ENCODE measurements around the gene LPCAT2. TPM values are rescaled to one million over a fixed set of nuclear protein-coding genes. Genes with fewer than 3 reads are reported as not detected.

The LPCAT2 gene
- total RNA-seq, 2 donors from 2014 or later: 3.3 to 9.1 TPM

GRCh38 chr16:55513616-55514015 lies 4.7 kb downstream of the LPCAT2 start:
- WGBS, 2 donors: 80 to 81% methylated on average over 5 of the region's 5 CpGs
- Histone ChIP-seq H3K4me1 (peaks cover 12% of the 10 kb centered on the region), H3K4me3 (no peak overlapping the region), H3K27me3 (no peaks in the 10 kb centered on the region), H3K27ac (no peak overlapping the region), H3K9me3 (no peaks in the 10 kb centered on the region), H3K36me3 (replicated peaks in 1 of 2; ENCODE audit: insufficient read depth in 1 of 2, low read depth in 2 of 2) (no peaks in the 10 kb centered on the region)
- intact Hi-C loops (cut with DNase I): no loop called here
- ATAC-seq: no peak
- no peak for DNase-seq
- TF ChIP-seq, protein P1, sequence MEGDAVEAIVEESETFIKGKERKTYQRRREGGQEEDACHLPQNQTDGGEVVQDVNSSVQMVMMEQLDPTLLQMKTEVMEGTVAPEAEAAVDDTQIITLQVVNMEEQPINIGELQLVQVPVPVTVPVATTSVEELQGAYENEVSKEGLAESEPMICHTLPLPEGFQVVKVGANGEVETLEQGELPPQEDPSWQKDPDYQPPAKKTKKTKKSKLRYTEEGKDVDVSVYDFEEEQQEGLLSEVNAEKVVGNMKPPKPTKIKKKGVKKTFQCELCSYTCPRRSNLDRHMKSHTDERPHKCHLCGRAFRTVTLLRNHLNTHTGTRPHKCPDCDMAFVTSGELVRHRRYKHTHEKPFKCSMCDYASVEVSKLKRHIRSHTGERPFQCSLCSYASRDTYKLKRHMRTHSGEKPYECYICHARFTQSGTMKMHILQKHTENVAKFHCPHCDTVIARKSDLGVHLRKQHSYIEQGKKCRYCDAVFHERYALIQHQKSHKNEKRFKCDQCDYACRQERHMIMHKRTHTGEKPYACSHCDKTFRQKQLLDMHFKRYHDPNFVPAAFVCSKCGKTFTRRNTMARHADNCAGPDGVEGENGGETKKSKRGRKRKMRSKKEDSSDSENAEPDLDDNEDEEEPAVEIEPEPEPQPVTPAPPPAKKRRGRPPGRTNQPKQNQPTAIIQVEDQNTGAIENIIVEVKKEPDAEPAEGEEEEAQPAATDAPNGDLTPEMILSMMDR (IDR thresholded peaks at IDR 0.05): no peak
- no peak for TF ChIP-seq POLR2A (IDR thresholded peaks at IDR 0.05)

GRCh38 chr16:55515111-55515510 lies 6.2 kb downstream of the LPCAT2 start:
- intact Hi-C loops (cut with DNase I): no loop called here
- TF ChIP-seq, protein P1 (IDR thresholded peaks at IDR 0.05): no peak
- no peak for TF ChIP-seq POLR2A (IDR thresholded peaks at IDR 0.05)
- Histone ChIP-seq H3K4me1 (no peaks in the 10 kb centered on the region), H3K4me3 (no peak overlapping the region), H3K27ac (no peak overlapping the region), H3K9me3 (no peaks in the 10 kb centered on the region), H3K27me3 (no peaks in the 10 kb centered on the region), H3K36me3 (replicated peaks in 1 of 2; ENCODE audit: insufficient read depth in 1 of 2, low read depth in 2 of 2) (no peaks in the 10 kb centered on the region)
- WGBS, 2 donors: 100% methylated on average over 1 of the region's 1 CpG
- ATAC-seq (no peak), DNase-seq (no peak)

- no peaks in the 10 kb centered on the region for H3K36me3 ChIP-seq (replicated peaks in 1 of 2; ENCODE audit: insufficient read depth in 1 of 2, low read depth in 2 of 2)
- 26 to 37% methylated on average over 1 of the region's 1 CpG for WGBS, 2 donors
- H3K27ac ChIP-seq: no peak overlapping the region
- H3K4me3 ChIP-seq: no peak overlapping the region
- H3K27me3 ChIP-seq: no peaks in the 10 kb centered on the region
- DNase-seq: no peak
- H3K4me1 ChIP-seq: no peaks in the 10 kb centered on the region
- H3K9me3 ChIP-seq: peaks cover 0 to 6% (median 0%) of the 10 kb centered on the region in 3 donors
- no peak for ATAC-seq
- intact Hi-C loops (cut with DNase I): no loop called here
- TF ChIP-seq, protein P1 (IDR thresholded peaks at IDR 0.05): no peak
- TF ChIP-seq POLR2A (IDR thresholded peaks at IDR 0.05): no peak
These were observed 12.9 kb downstream of the LPCAT2 start for GRCh38 chr16:55521792-55522191.

DNA sequence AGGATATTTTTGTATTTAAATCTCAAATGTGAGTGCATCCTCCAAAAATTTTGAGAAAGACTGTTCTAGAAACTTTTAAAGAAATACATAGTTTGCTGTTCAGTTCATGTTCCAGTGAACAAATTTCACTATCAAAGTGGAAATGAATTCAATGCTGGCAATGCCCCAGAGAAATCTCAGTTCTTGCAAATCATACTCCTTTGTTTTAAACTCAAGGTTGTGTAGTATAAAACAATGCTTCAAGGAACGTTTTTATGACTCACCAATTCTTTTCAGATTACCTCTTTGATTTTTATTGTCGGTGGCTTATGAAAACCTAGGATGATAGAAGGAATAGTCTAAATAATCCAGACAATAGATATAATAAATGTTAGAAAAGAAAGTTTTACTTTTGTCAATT lies 17.6 kb downstream of the LPCAT2 start:
- Histone ChIP-seq H3K27ac (no peak overlapping the region), H3K4me3 (no peak overlapping the region), H3K4me1 (no peaks in the 10 kb centered on the region), H3K9me3 (peaks cover 0 to 5% (median 0%) of the 10 kb centered on the region in 3 donors), H3K36me3 (replicated peaks in 1 of 2; ENCODE audit: insufficient read depth in 1 of 2, low read depth in 2 of 2) (no peaks in the 10 kb centered on the region), H3K27me3 (no peaks in the 10 kb centered on the region)
- intact Hi-C loops (cut with DNase I): no loop called here
- ATAC-seq: no peak
- TF ChIP-seq POLR2A (IDR thresholded peaks at IDR 0.05): no peak
- TF ChIP-seq, protein P1 (IDR thresholded peaks at IDR 0.05): no peak
- WGBS, 2 donors: 23 to 33% methylated on average over 2 of the region's 2 CpGs
- no peak for DNase-seq

GRCh38 chr16:55527885-55528284 lies 19.0 kb downstream of the LPCAT2 start:
- intact Hi-C loops (cut with DNase I): no loop called here

More at GRCh38 chr16:55527885-55528284, 19.0 kb downstream of the LPCAT2 start:
- ATAC-seq (no peak), DNase-seq (no peak)
- Histone ChIP-seq H3K27ac (no peak overlapping the region), H3K36me3 (replicated peaks in 1 of 2; ENCODE audit: insufficient read depth in 1 of 2, low read depth in 2 of 2) (no peaks in the 10 kb centered on the region), H3K27me3 (no peaks in the 10 kb centered on the region), H3K4me3 (no peak overlapping the region), H3K9me3 (no peaks in the 10 kb centered on the region), H3K4me1 (no peaks in the 10 kb centered on the region)
- TF ChIP-seq POLR2A (IDR thresholded peaks at IDR 0.05): no peak
- TF ChIP-seq, protein P1 (IDR thresholded peaks at IDR 0.05): no peak
